HG02884 (cell line): ENCODE measurements around the gene MPP4.

ENCODE experiments used
- ATAC-seq: cut with Tn5 transposase; IDR thresholded peaks from one replicate; pipeline ENCODE4 v1.9.1; 2021; ENCODE audit warnings: mild to moderate bottlenecking, moderate library complexity; ENCODE audit not compliant: unreplicated experiment

The MPP4 gene, protein sequence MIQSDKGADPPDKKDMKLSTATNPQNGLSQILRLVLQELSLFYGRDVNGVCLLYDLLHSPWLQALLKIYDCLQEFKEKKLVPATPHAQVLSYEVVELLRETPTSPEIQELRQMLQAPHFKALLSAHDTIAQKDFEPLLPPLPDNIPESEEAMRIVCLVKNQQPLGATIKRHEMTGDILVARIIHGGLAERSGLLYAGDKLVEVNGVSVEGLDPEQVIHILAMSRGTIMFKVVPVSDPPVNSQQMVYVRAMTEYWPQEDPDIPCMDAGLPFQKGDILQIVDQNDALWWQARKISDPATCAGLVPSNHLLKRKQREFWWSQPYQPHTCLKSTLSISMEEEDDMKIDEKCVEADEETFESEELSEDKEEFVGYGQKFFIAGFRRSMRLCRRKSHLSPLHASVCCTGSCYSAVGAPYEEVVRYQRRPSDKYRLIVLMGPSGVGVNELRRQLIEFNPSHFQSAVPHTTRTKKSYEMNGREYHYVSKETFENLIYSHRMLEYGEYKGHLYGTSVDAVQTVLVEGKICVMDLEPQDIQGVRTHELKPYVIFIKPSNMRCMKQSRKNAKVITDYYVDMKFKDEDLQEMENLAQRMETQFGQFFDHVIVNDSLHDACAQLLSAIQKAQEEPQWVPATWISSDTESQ

DNA sequence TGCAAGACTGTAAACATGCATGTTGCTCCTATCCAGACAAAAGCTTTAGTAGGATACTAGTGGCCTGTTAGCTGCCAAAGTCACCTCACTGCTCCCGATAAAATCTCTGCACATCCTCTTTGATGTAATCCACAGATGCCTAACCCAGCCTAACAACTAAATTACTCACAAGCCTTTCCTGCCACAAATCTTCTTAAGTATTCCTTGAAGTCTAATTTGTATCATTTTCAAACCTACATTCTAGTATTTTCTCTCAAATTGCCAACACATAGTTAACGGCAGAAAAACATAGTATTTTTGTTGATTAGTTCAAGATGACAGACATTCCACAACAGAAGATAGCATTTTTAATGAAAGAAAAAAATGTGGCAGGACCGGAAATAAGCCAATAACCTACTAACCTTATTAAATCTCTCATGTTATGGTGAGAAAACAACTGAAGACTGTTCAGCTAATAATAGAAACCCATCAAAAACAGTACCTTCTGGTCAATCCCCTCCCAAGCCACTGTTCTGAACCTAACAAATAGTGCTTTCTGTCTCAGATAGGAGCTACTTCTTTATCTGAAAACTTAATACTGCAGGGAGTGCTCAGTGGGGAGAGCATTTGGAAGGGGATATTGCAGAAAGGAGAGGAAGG lies at the start of gene MPP4:
MPP4 (minus strand) TSS at position 57 of the 639 bp plus-strand sequence. CDS start 4,690 bp downstream, outside the sequence.
- no peak for ATAC-seq

DNA sequence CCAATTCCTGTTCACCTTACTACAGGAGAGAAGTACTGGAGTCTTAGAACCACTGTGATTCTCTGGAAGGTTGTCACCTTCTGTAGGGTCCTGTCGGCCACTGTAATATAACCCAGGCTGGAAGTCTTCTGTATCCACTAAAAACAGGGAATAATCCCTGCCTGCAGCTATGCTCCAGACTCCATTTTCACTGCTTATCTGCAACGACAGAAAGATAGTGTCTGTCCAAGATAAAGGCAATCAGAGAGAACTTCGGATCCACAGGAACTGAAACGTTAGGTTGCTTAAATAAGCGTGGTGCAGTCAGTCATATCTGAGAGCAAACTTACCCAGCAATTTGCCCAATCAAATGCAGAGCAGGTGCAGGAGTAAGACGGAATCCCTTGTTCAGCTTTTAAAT lies 48.1 kb upstream of the MPP4 start:
- ATAC-seq: no peak

DNA sequence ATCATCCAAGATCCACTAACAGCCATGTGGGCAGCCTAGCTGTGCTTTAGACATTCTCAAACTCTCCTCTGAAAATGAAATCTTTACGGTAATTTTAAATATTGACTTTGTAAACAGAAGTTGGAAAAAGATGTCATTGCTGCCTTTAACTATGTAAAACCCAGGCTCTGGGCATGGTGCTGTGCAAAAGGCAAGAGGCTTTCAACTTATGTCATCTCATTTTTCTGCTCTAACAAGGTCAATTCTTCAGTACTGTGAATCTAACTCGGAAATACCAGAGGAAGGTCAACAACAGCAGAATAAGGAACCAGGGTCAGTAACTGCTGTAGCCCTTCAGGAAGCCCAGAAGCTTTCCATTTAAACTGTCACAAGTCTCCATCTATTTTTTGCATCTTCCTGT lies 37.0 kb upstream of the MPP4 start:
- ATAC-seq: no peak

DNA sequence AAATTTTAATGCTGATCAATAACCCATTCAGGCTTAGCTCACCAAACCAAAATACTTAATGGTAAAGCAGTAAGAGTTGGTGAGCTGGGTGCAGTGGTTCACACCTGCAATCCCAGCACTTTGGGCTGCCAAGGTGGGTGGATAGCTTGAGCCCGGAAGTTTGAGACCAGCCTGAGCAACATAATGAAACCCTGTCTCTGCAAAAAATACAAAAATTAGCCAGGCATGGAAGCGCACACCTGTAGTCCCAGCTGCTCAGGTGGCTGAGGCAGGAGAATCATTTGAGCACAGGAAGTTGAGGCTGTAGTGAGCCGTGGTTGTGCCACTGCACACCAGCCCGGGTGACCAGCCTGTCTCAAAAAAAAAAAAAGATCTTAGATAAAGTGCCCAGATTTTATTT lies 35.7 kb upstream of the MPP4 start:
- ATAC-seq: no peak

DNA sequence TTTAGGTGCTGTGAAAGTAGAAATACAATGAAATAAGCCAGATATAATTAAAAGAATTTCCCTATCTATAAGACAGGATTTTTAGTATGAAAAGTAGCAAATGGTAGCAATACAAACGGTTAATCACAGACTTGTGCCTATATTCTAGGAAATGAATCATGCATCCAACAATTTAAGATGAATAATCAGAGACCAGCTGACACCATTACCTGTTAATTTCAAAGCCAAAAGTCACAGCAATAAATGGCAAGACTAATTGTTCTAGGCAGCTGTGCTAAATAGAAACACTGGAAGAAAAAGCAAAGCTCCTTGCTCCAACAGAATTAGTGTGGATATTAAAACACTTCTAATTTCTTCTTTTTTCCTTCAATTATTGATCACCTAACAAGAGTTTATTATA lies 35.1 kb upstream of the MPP4 start:
- no peak for ATAC-seq

DNA sequence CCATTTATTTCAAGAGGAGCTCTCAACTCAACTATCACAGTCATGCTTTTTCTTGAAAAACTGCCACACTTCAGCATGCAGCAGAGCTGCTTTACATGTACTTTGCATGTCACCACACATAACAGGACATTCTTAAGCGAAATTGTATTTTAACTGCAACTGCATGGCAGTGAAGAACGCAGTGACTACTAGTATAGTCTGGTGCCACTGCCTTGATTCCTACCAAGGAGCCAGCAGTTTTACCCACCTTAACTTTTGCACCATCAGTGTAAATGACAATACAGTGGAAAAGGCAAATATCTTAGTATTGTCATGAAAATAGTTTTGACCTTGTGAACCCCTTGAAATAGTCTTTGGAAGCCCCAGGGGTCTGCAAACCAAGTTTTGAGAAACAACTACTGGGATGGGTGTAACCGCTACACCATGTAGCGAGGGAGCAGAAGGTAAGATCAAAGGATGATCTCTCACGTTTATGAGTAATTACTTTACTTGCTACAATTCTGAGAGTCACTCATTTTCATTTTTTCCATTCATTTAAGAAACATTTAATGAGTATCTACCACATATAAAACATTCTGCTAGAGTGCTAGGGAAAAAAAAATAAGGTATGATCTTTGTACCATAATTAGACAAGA lies 32.3 kb upstream of the MPP4 start:
- no peak for ATAC-seq

DNA sequence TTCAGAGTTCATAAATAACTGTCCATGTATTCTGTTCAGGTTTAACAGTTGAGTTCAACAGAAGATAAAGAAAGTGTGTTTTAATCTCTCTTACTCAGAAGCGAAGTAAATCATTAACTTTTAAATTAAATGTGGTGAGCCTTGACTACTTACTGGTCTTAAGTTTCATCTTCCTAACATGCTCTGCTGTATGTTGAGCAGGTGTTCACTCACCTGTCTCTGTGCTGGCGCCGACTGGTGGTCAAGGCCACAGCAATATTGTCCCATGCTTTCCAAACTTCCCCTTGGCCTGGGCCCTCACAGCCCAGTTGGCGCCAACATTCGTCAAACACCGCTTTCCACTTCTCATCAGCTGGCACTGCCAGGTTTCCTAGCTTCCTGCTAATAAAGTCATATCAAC lies 17.0 kb upstream of the MPP4 start:
- no peak for ATAC-seq

DNA sequence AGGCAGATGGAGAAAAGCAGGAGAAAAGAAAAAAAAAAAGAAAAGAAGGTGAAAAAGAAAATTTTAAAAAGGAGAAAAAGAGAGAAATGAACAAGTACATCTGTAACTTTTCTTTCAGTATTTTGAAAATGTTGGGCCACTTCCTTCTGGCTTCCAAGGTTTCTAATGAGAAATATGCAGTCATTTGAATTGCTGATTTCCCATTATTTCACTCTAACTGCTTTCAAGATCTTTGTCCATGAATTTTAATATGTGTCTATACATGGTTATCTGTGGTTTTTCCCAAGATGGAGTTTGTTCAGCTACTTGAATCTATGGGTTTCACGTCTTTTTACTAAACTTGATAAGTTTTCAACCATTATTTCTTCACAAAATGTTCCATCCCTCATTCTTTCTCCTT lies 14.3 kb upstream of the MPP4 start:
- ATAC-seq: no peak

DNA sequence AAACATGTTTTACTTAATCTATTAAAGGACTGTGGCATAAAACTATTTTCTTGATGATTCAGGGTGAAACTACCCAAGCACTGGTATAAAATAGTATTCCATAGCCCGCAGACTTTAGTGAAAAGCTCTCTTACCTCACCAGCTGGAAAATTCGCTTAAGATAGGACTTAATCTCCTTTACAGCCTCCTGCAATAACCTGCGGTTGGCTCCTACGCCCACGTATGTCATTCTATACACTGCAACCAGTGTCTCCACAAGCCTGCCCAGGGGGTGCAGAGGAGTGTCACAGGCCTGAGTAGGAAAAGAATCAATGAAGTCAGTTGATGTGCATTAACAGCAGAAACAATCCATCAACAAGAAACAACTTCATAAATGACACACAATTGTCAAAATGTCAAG lies 11.3 kb upstream of the MPP4 start:
- ATAC-seq: no peak

DNA sequence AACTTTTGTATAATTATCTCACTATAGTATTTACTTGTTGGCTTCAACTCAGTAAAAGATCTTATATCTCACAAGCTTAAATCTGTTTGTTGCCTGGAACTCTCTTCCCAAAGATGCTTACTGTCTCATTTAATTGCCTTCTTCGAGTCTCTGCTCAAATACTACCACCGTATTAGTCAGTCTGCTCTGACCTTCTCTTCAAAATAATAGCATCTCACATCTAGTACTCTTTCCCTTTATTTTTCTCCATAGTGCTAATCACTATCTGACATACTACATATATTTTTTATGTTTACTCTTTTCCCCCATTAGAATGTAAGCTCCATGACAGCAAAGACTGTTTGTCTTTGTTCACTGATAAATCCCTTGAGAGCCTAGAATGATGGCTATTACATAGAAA lies 10.6 kb upstream of the MPP4 start:
- ATAC-seq: no peak

DNA sequence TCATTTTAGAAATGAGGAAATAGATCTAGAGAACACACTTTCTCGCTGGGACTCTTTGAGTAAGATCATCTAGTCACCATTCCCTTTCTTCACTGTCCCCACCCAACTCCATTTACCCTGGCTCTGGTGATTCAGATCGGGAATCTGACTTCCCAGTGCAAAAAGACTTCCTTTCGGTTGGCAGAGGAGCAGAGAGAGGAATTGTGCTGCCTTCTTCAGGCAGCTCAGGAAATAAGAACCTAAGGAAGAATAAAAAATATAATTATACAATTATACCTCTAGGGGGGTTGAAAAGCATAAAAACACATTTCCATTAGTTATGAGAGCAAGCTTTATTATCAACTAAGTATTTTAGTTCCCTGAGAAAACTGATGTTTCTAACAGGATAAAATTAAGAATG lies 9.3 kb upstream of the MPP4 start:
- ATAC-seq: no peak

DNA sequence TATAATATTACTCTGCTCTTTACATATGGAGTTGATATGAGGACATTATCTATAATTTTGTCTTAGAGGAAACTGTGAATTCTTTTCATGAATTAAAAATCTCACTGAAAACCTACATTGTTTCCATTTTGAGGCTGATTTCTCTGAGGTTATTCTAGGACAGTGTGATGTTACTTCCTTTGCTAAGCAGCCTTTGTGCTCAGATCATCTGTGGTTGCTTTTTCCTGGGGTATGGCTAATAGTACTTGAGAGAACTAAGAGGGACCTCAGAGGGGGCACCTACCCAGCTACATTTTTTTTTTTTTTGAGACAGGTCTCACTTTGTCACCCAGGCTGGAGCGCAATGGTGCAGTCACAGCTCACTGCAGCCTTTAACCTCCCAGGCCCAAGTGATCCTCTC lies 8.7 kb upstream of the MPP4 start:
- no peak for ATAC-seq

DNA sequence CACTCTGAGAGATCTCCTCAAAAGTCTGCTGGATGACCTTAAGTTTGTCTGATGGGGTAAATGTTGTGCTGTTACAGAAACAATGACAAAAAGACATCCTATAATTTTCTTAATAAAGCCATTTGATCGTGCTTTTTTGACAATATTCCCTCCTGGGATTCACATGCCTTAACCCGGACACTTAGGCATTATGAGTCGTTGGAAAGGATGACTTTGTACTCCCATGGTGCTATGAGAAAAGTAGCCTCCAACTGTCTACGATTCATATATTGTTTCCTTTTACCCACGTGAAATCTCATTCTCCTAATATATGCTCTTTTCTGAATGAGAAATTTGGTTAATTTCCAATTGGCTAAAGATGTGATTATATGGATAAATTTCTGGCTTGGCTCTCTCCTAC lies 6.1 kb upstream of the MPP4 start:
- no peak for ATAC-seq

DNA sequence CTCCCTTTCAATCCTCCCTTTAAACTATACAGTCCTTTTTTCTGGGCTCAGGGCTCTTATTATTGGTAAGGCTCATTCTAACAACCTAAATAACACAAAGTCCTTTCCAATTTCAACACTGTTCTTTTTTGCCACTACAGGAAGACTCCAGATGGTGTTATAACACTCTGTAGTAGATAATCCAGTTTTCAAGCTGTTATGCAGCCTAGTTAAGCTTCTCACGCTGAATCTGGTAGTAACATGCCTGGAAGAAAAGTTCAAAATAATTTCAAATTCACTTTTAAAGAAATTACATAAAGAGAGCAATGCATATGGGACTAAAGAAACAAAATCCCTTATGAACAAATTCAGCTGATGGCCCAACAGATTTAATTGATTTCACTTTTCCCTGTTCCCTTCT lies 3.2 kb upstream of the MPP4 start:
- no peak for ATAC-seq

DNA sequence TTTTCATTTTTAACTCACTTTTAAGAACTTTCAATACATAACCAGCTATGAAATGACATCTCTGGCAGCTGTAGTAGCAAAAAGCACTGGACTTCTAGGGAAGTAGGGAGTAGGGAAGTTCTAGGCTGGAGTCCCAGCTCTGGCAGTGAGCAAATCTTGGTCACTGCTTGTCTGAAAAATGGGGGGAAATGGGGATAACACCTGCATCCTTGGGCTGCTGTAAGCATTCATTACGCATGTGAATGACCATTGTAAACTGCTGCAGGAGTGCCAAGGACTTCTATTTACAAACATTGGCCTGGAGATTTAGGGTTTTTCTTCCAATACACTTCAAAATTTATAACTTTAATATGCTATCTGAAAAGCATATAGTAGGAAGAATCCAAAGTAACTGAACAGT lies 972 bp upstream of the MPP4 start:
- no peak for ATAC-seq

DNA sequence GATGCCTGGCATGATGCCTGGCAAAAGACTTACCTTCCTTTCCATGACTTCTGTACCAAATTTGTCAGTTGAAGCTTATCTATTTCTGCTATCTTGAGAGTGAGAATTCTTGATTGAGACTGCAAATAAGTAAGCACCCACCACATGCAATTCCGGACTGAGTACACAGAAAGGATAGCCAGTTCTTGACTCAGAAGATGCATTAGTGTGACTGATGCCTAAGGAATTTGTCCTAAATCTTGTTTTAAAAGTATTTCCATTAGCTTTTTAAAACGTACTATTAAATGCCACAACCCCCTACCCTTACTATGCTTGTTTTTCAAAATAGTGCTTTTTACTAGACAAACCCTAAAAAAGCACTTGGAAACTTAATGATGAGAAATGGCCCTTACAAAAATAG lies 545 bp downstream of the MPP4 start:
- ATAC-seq: no peak

DNA sequence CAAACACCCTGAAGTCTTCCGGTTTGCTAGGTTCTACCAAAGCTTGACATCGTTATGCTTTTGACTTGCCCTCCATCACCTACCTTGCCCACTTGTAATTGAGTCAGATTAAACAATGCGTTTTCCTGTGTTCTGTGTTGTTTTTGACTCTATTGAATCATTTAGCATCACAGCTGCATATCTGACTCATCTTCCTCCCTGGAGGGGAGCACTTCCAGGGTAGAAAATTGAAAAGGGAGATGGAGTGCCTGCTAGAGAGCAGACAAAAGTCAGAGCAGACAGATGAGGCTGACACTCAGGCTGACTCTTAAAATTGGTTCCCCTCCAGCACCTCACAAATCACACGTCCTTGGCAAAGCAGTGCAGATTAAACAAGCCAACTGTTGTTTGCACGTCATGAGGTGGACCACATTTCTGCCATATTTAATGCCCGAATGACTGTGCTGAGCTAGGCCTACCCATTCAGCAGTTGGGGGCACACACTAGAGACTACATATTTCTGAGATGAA lies 2.2 kb downstream of the MPP4 start:
- no peak for ATAC-seq

DNA sequence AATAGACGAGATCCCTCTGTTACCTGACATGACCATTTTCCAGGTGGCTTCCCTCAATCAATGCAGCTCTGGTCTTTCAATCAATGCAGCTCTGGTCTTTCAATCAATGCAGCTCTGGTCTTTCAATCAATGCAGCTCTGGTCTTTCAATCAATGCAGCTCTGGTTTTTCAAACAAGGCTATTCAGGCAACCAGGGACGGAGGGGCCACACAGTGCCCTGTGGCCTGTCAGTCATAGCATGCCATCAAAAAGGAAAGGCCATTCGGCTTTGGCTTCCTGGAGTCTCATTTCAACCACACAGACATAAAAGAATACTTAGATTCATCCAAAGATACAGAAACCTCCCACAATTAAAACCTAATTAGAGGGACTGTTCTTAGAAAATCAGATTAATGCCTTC lies 13.3 kb downstream of the MPP4 start:
- ATAC-seq: no peak

DNA sequence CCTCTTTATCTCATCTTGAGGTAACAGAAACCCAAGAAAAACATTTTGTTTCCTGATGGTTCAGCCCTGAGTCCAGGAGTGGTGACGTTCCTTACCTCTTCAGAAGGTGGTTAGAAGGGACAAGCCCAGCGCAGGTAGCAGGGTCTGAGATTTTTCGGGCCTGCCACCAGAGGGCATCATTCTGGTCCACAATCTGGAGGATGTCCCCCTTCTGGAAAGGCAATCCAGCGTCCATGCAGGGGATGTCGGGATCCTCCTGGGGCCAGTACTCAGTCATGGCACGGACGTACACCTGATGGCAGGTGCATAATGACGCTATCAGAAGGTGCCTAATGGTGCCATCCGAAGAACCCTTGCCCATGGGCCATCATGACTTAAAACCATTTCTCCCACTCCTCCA lies 17.7 kb downstream of the MPP4 start:
- no peak for ATAC-seq

DNA sequence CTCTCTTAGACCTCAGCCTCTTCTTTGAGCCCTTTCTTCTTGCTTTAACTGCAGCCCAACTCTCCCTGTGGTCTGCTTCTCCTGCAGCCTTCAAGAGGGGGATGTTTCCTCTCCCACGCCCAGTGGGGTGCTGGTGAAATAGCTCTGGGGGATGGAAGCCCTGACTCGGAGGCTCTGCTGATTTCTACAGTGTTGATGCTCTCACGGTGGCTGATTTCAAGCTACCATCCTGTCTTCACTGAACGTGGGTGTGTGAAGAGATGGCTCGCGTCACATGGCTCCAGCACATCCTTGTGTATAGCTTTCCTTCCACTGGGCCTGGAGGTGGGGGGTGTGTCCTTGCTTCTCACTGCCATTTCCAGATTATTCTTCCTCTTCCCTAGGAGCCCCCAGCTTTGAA lies 20.0 kb downstream of the MPP4 start:
- no peak for ATAC-seq

DNA sequence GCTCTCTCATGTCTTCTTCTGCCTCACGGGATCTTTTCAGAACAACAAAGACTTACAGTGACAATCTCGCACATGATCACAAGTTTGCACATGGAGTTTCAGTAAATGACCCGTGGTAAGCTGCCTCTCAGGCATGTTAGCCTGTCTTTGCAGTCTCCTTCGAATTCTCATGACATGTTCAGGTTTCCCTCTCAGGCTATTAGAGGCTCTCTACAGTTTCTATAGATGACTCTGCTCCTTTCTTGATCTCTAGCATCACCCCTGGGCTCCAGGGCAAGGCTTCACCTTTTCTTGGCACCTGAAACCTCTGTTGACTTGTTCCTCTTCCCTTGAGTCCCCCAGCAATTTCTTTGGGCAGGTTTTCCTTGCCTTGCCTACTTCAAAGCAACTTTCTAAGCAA lies 23.0 kb downstream of the MPP4 start:
- ATAC-seq: no peak

DNA sequence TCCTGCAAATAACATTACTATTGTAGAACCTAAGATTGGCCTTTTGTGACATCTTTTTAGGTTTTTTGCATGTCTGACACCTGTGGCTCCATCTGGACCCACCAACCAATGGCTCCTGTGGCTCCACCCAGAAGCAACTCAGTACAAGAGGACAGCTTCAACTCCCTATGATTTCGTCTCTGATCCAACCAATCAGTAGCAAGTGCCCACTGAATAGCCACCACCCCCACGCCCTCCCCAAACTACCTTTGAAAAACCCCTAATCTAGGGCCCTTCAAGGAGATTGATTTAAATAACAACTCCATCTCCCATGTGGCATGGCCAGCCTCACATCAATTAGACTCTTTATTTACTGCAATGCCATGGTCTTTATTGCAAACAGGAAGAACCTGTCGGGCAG lies 23.6 kb downstream of the MPP4 start:
- ATAC-seq: no peak
